ENCODE measurements around the gene NTPCR. TPM values are rescaled to one million over a fixed set of nuclear protein-coding genes. Genes with fewer than 3 reads are reported as not detected.

The NTPCR gene
- total RNA-seq, 3 donors from 2014 or later = 36.5 to 49.9 (median 46.4) TPM

GRCh38 chr1:232980355-232980978 lies 30.1 kb downstream of the NTPCR start:
- H3K4me3 ChIP-seq = no peak overlapping the region
- no peak for DNase-seq
- no peaks in the 10 kb centered on the region for H3K9me3 ChIP-seq
- intact Hi-C loops (cut with DNase I, micrococcal nuclease) = no loop called here
- peaks cover 3% of the 10 kb centered on the region for H3K4me1 ChIP-seq (ENCODE audit: low read depth)
- no peak for TF ChIP-seq CTCF (IDR thresholded peaks at IDR 0.05)
- H3K36me3 ChIP-seq (ENCODE audit: low read depth) = no peaks in the 10 kb centered on the region
- ATAC-seq = no peak

- intact Hi-C loops (cut with DNase I, micrococcal nuclease) = no loop called here
- no peaks in the 10 kb centered on the region for H3K36me3 ChIP-seq (ENCODE audit: low read depth)
- no peaks in the 10 kb centered on the region for H3K9me3 ChIP-seq
- no peak overlapping the region for H3K4me3 ChIP-seq
- H3K4me1 ChIP-seq (ENCODE audit: low read depth) = peaks cover 3% of the 10 kb centered on the region
- DNase-seq (no peak), ATAC-seq (no peak)
- no peak for TF ChIP-seq CTCF (IDR thresholded peaks at IDR 0.05)
These were observed 30.7 kb downstream of the NTPCR start for GRCh38 chr1:232980986-232981560.

GRCh38 chr1:232982238-232982944 lies 32.0 kb downstream of the NTPCR start:
- DNase-seq (no peak), ATAC-seq (no peak)
- peaks cover 3% of the 10 kb centered on the region for H3K4me1 ChIP-seq (ENCODE audit: low read depth)
- H3K36me3 ChIP-seq (ENCODE audit: low read depth) = no peaks in the 10 kb centered on the region
- TF ChIP-seq CTCF (IDR thresholded peaks at IDR 0.05) = no peak
- intact Hi-C loops (cut with DNase I, micrococcal nuclease) = no loop called here
- H3K9me3 ChIP-seq = no peaks in the 10 kb centered on the region
- no peak overlapping the region for H3K4me3 ChIP-seq

- H3K9me3 ChIP-seq = no peaks in the 10 kb centered on the region
- H3K36me3 ChIP-seq (ENCODE audit: low read depth) = no peaks in the 10 kb centered on the region
- no peak overlapping the region for H3K4me3 ChIP-seq
- peaks cover 3% of the 10 kb centered on the region for H3K4me1 ChIP-seq (ENCODE audit: low read depth)
- ATAC-seq = no peak
- TF ChIP-seq CTCF (IDR thresholded peaks at IDR 0.05) = no peak
- no peak for DNase-seq
- intact Hi-C loops (cut with DNase I, micrococcal nuclease) = no loop called here
These were observed 33.0 kb downstream of the NTPCR start for GRCh38 chr1:232983375-232983774.

- Histone ChIP-seq H3K4me3 (no peak overlapping the region), H3K4me1 (ENCODE audit: low read depth) (peaks cover 3% of the 10 kb centered on the region), H3K9me3 (no peaks in the 10 kb centered on the region), H3K36me3 (ENCODE audit: low read depth) (no peaks in the 10 kb centered on the region)
- DNase-seq = no peak
- no peak for ATAC-seq
- no peak for TF ChIP-seq CTCF (IDR thresholded peaks at IDR 0.05)
- intact Hi-C loops (cut with DNase I, micrococcal nuclease) = no loop called here
These were observed 33.6 kb downstream of the NTPCR start for GRCh38 chr1:232983817-232984567.

Measured in mucosa of descending colon (tissue), 3 donors.